ENCODE results near the gene RAD51D. TPM values are rescaled to one million over a fixed set of nuclear protein-coding genes. Genes with fewer than 3 reads are reported as not detected.
"Not testable (repeated sequence)": the region's sequence is repeated elsewhere in the genome, so short reads cannot be mapped to it uniquely, and the experiment has no call there.

RAD51D gene
- polyA plus RNA-seq, 1 of the 3 experiments (the other 2 are of a cell fraction) = 11.6 TPM

- TF ChIP-seq YY1 (IDR thresholded peaks at IDR 0.05; ENCODE audit: low read depth) (no peak), MAX (IDR thresholded peaks at IDR 0.05; ENCODE audit: low read depth) (no peak), TCF12 (IDR thresholded peaks at IDR 0.05) (no peak), CHD2 (IDR thresholded peaks at IDR 0.05; ENCODE audit: low read length, partially characterized antibody) (no peak)
Observed at GRCh38 chr17:35152421-35153140, 32.9 kb upstream of the RAD51D start (continued).

DNA sequence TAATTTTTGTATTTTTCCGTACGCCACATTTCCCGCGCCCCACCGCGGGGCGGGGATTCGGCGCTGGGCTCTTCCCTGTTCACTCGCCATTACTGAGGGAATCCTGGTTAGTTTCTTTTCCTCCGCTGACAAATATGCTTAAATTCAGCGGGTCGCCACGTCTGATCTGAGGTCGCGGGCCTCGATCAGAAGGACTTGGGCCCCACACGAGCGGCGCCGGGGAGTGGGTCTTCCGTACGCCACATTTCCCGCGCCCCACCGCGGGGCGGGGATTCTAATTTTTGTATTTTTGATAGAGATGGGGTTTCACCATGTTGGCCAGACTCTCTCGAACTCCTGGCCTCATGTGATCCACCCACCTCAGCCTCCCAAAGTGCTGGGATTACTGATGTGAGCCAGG lies 31.4 kb upstream of the RAD51D start:
- H3K36me3 ChIP-seq (replicated peaks in 1 of 2; ENCODE audit: control insufficient read depth in 1 of 2, insufficient read depth in 2 of 2, low read length in 1 of 2); H3K4me2 ChIP-seq; H3F3A ChIP-seq (replicated peaks; ENCODE audit: insufficient read depth); POLR2A ChIA-PET; H3K9ac ChIP-seq; H3K27ac ChIP-seq (ENCODE audit: low read depth in 2 of 2, low read length in 1 of 2); H4K20me1 ChIP-seq (ENCODE audit: insufficient read depth); H3K9me2 ChIP-seq; H3K4me3 ChIP-seq (ENCODE audit: low read depth in 2 of 2, low read length in 1 of 2); H3K79me2 ChIP-seq (ENCODE audit: insufficient read depth); H3K9me3 ChIP-seq; DNase-seq; H3K4me1 ChIP-seq (ENCODE audit: control insufficient read depth in 1 of 2, insufficient read depth in 2 of 2, low read depth in 1 of 2, low read length in 1 of 2); H2AFZ ChIP-seq (ENCODE audit: low read depth): not testable (repeated sequence)
- CTCF ChIA-PET = interaction anchor here (1.3 kb wide), 1 partner anchor 11 kb away, joined by 3 read pairs; no protein-coding TSS in a partner anchor
- peaks cover 45% of the 10 kb centered on the region for H3K27me3 ChIP-seq (ENCODE audit: insufficient read depth)
- WGBS (ENCODE audit: low lambda C conversion rate) = 87% methylated on average over 29 of the region's 29 CpGs

DNA sequence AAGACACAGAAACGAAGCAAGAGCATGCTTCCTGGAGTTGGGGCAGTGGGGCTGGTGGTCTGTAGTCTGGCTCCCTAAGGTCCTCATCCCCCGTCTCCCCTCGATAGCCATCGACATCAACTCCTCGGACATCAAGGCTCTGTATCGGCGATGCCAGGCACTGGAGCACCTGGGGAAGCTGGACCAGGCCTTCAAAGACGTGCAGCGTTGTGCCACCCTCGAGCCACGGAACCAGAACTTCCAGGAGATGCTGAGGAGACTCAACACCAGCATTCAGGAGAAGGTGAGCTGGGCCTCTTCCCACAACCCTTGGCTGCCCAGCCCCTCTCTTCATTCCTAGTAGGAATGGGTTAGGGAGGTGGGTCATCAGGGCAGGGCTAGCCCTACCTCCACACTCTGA lies 30.3 kb upstream of the RAD51D start:
- POLR2A ChIA-PET = no interaction called here
- no peaks in the 10 kb centered on the region for H3K79me2 ChIP-seq (ENCODE audit: insufficient read depth)
- no peak overlapping the region for H2AFZ ChIP-seq (ENCODE audit: low read depth)
- no peaks in the 10 kb centered on the region for H3K4me1 ChIP-seq (ENCODE audit: control insufficient read depth in 1 of 2, insufficient read depth in 2 of 2, low read depth in 1 of 2, low read length in 1 of 2)
- no peaks in the 10 kb centered on the region for H3K9me3 ChIP-seq
- TF ChIP-seq FOSL2 (IDR thresholded peaks at IDR 0.05; ENCODE audit: borderline replicate concordance, low read depth) (no peak), TAF1 (IDR thresholded peaks at IDR 0.05; ENCODE audit: borderline replicate concordance, low read depth, low read length) (no peak), NFIC (IDR thresholded peaks at IDR 0.05; ENCODE audit: borderline replicate concordance) (no peak), ELF1 (IDR thresholded peaks at IDR 0.05) (no peak)
- TF ChIP-seq, protein P1, sequence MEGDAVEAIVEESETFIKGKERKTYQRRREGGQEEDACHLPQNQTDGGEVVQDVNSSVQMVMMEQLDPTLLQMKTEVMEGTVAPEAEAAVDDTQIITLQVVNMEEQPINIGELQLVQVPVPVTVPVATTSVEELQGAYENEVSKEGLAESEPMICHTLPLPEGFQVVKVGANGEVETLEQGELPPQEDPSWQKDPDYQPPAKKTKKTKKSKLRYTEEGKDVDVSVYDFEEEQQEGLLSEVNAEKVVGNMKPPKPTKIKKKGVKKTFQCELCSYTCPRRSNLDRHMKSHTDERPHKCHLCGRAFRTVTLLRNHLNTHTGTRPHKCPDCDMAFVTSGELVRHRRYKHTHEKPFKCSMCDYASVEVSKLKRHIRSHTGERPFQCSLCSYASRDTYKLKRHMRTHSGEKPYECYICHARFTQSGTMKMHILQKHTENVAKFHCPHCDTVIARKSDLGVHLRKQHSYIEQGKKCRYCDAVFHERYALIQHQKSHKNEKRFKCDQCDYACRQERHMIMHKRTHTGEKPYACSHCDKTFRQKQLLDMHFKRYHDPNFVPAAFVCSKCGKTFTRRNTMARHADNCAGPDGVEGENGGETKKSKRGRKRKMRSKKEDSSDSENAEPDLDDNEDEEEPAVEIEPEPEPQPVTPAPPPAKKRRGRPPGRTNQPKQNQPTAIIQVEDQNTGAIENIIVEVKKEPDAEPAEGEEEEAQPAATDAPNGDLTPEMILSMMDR (IDR thresholded peaks at IDR 0.05) = no peak
- CTCF ChIA-PET = interaction anchor here (1.3 kb wide), 1 partner anchor 9 kb away, joined by 3 read pairs; no protein-coding TSS in a partner anchor
- no peak for DNase-seq
- no peaks in the 10 kb centered on the region for H3F3A ChIP-seq (replicated peaks; ENCODE audit: insufficient read depth)
- no peak overlapping the region for H3K9ac ChIP-seq
- no peak overlapping the region for H3K4me3 ChIP-seq (ENCODE audit: low read depth in 2 of 2, low read length in 1 of 2)
- H3K9me2 ChIP-seq = no peaks in the 10 kb centered on the region
- H3K27me3 ChIP-seq (ENCODE audit: insufficient read depth) = peaks cover 43% of the 10 kb centered on the region
- 32% methylated on average over 11 of the region's 11 CpGs for WGBS (ENCODE audit: low lambda C conversion rate)
- H3K27ac ChIP-seq (ENCODE audit: low read depth in 2 of 2, low read length in 1 of 2) = no peak overlapping the region
- H3K36me3 ChIP-seq (replicated peaks in 1 of 2; ENCODE audit: control insufficient read depth in 1 of 2, insufficient read depth in 2 of 2, low read length in 1 of 2) = no peaks in the 10 kb centered on the region
- no peaks in the 10 kb centered on the region for H4K20me1 ChIP-seq (ENCODE audit: insufficient read depth)
- no peak overlapping the region for H3K4me2 ChIP-seq
